Stimulated activated memory B cell treated with anti-CD40 and anti-IgM and Interleukin-4, amounts not matched to agents 10 μg/mL and 1 μg/mL and 100 μg/mL, for 72 hours (primary cell): ENCODE data around the gene OR2V2.
"Not testable (repeated sequence)": the region's sequence is repeated elsewhere in the genome, so short reads cannot be mapped to it uniquely, and the experiment has no call there.

ENCODE experiments used
- ATAC-seq: fragments of 150-1000 bp; cut with Tn5 transposase; 2 replicates; pipeline ENCODE4 v1.10.0; 2021
- H3K27ac Mint-ChIP-seq: one replicate; pipeline ENCODE4 v1.8.0; 2022; ENCODE audit warnings: mild to moderate bottlenecking, mixed read lengths
- H3K27me3 Mint-ChIP-seq: one replicate; pipeline ENCODE4 v1.8.0; 2022; ENCODE audit warnings: mixed read lengths
- H3K36me3 Mint-ChIP-seq: one replicate; pipeline ENCODE4 v1.8.0; 2022; ENCODE audit warnings: mixed read lengths
- H3K4me1 Mint-ChIP-seq: one replicate; pipeline ENCODE4 v1.8.0; 2022; ENCODE audit warnings: mixed read lengths
- H3K4me3 Mint-ChIP-seq: one replicate; pipeline ENCODE4 v1.8.0; 2022; ENCODE audit warnings: mild to moderate bottlenecking, moderate library complexity, mixed read lengths
- H3K9me3 Mint-ChIP-seq: one replicate; pipeline ENCODE4 v1.8.0; 2022; ENCODE audit warnings: mixed read lengths

The OR2V2 gene

DNA sequence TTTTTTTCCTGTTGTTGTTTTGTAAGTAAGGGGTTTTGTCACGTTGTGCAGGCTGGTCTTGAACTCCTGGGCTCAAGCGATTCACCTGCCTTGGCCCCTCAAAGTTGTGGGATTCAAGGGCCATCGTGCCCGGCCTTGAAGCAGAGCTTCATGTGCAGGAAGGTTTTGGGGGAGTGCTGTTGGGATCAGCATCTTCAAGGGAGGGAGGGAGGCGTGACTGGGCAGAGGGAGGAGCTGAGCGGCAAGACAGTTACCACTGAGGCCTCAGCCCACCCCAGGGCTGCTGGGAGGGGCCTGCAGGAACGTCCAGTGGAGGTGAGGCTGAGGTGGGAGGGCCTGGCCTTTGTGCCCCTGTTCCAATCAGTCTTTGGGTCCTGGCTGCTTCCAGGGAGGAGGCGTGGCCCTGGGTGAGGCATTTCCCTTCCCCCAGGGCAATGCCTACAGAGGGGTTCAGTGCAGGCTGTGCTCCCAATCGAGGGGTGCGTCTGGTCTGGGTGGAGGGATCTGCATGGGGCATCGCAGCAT lies 37.8 kb upstream of the OR2V2 start:
- Mint-ChIP-seq H3K27me3 (peaks cover 90% of the 10 kb centered on the region), H3K9me3 (peaks cover 3% of the 10 kb centered on the region), H3K36me3 (no peaks in the 10 kb centered on the region), H3K27ac (no peak overlapping the region), H3K4me3 (no peak overlapping the region), H3K4me1 (peaks cover 15% of the 10 kb centered on the region)
- ATAC-seq: no peak

GRCh38 chr5:181111010-181111409 lies 36.4 kb upstream of the OR2V2 start:
- Mint-ChIP-seq H3K27me3 (peaks cover 89% of the 10 kb centered on the region), H3K36me3 (no peaks in the 10 kb centered on the region), H3K4me3 (no peak overlapping the region), H3K4me1 (peaks cover 6% of the 10 kb centered on the region), H3K27ac (no peak overlapping the region), H3K9me3 (peaks cover 4% of the 10 kb centered on the region)
- ATAC-seq: no peak

- no peak overlapping the region for H3K27ac Mint-ChIP-seq
- no peak overlapping the region for H3K4me3 Mint-ChIP-seq
- H3K36me3 Mint-ChIP-seq: no peaks in the 10 kb centered on the region
- peaks cover 4% of the 10 kb centered on the region for H3K9me3 Mint-ChIP-seq
- no peak for ATAC-seq
- peaks cover 5% of the 10 kb centered on the region for H3K4me1 Mint-ChIP-seq
- peaks cover 90% of the 10 kb centered on the region for H3K27me3 Mint-ChIP-seq
Measured at GRCh38 chr5:181112476-181112875, 34.9 kb upstream of the OR2V2 start.

DNA sequence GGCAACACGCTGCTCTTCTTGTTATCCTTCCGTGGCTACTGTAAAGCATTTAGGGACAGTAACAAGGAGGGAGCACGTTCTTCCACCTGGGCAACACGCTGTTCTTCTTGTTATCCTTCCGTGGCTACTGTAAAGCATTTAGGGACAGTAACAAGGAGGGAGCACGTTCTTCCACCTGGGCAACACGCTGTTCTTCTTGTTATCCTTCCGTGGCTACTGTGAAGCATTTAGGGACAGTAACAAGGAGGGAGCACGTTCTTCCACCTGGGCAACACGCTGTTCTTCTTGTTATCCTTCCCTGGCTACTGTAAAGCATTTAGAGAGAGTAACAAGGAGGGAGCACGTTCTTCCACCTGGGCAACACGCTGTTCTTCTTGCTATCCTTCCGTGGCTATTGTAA lies 33.8 kb upstream of the OR2V2 start:
- H3K9me3 Mint-ChIP-seq, ATAC-seq: not testable (repeated sequence)

GRCh38 chr5:181114284-181114843 lies 33.0 kb upstream of the OR2V2 start:
- H3K27ac Mint-ChIP-seq: no peak overlapping the region
- no peaks in the 10 kb centered on the region for H3K36me3 Mint-ChIP-seq
- H3K4me1 Mint-ChIP-seq: peaks cover 5% of the 10 kb centered on the region
- no peak for ATAC-seq
- peaks cover 4% of the 10 kb centered on the region for H3K9me3 Mint-ChIP-seq
- no peak overlapping the region for H3K4me3 Mint-ChIP-seq
- peaks cover 90% of the 10 kb centered on the region for H3K27me3 Mint-ChIP-seq

More for the DNA sequence above, 33.8 kb upstream of the OR2V2 start:
- H3K27ac Mint-ChIP-seq, H3K36me3 Mint-ChIP-seq, H3K4me3 Mint-ChIP-seq, H3K4me1 Mint-ChIP-seq: not testable (repeated sequence)
- H3K27me3 Mint-ChIP-seq: peaks cover 90% of the 10 kb centered on the region

DNA sequence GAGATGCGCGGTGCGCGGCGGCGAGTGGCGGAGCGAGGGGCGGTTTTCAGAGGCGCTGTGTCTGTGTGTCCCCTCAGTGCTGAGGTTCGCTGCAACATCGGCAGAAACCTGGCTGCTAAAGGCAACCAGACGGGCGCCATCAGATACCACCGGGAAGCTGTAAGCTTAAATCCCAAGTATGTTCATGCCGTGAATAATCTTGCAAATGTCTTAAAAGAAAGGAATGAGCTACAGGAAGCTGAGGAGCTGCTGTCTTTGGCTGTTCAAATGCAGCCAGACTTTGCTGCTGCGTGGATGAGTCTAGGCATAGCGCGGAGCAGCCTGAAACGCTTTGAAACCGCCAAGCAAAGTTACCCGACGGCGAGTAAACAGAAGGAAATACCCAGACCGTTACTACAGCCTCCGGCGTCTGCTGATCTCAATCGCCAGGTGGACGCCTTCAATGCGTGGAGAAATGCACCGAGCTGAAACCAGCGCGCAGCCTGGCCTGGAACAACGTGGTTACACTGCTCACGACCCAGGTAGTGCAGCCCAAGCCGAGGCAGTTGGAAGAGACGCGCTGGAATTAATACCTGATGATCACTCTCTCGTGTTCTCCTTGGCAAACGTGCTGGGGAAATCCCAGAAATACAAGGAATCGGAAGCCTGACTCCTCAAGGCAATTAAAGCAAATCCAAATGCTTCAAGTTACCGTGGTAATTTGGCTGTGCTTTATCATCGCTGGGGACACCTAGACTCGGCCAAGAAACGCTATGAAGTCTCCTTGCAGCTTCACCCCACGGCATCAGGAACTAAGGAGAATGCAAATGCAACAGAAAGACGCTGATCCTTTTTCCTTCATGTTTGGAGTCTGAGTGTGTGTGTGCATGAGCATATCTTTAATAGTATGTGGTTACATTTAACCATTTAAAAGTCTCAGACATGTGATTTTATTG lies 32.3 kb upstream of the OR2V2 start:
- peaks cover 4% of the 10 kb centered on the region for H3K9me3 Mint-ChIP-seq
- H3K4me3 Mint-ChIP-seq: no peak overlapping the region
- no peak overlapping the region for H3K27ac Mint-ChIP-seq
- no peaks in the 10 kb centered on the region for H3K36me3 Mint-ChIP-seq
- no peak for ATAC-seq
- peaks cover 90% of the 10 kb centered on the region for H3K27me3 Mint-ChIP-seq
- peaks cover 5% of the 10 kb centered on the region for H3K4me1 Mint-ChIP-seq

GRCh38 chr5:181118369-181118768 lies 29.0 kb upstream of the OR2V2 start:
- Mint-ChIP-seq H3K27me3 (peaks cover 87% of the 10 kb centered on the region), H3K4me1 (peaks cover 5% of the 10 kb centered on the region), H3K36me3 (no peaks in the 10 kb centered on the region), H3K9me3 (peaks cover 4% of the 10 kb centered on the region), H3K27ac (no peak overlapping the region), H3K4me3 (no peak overlapping the region)
- no peak for ATAC-seq

DNA sequence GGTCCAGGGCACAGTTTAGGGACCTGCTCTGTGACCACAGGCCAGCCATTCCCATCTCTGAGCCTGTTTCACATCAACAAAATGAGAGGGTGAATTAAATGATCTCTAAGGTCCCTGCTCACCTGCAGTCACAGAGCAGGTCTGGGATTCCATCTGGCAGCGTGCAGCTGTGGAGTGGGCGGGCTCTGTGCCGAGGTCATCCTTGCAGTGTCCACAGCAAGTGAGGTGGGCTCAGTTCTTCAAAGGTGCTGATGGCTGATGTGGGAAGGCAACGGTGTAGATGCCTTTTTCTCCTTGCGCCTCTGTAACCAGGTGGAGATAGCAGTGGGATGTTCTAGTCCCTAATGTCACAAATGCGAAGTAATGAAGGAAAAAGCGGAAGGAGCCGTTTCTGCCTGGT lies 28.3 kb upstream of the OR2V2 start:
- Mint-ChIP-seq H3K27me3 (peaks cover 86% of the 10 kb centered on the region), H3K9me3 (peaks cover 4% of the 10 kb centered on the region), H3K27ac (no peak overlapping the region), H3K36me3 (no peaks in the 10 kb centered on the region), H3K4me1 (peaks cover 5% of the 10 kb centered on the region), H3K4me3 (no peak overlapping the region)
- no peak for ATAC-seq

GRCh38 chr5:181120306-181120705 lies 27.1 kb upstream of the OR2V2 start:
- Mint-ChIP-seq H3K4me3 (no peak overlapping the region), H3K27me3 (peaks cover 86% of the 10 kb centered on the region), H3K9me3 (peaks cover 2% of the 10 kb centered on the region), H3K36me3 (no peaks in the 10 kb centered on the region), H3K4me1 (no peaks in the 10 kb centered on the region), H3K27ac (no peak overlapping the region)
- ATAC-seq: no peak

- Mint-ChIP-seq H3K27me3 (peaks cover 85% of the 10 kb centered on the region), H3K27ac (no peak overlapping the region), H3K4me3 (no peak overlapping the region), H3K4me1 (no peaks in the 10 kb centered on the region), H3K36me3 (no peaks in the 10 kb centered on the region), H3K9me3 (peaks cover 2% of the 10 kb centered on the region)
- no peak for ATAC-seq
Measured at GRCh38 chr5:181120761-181121160, 26.6 kb upstream of the OR2V2 start.

DNA sequence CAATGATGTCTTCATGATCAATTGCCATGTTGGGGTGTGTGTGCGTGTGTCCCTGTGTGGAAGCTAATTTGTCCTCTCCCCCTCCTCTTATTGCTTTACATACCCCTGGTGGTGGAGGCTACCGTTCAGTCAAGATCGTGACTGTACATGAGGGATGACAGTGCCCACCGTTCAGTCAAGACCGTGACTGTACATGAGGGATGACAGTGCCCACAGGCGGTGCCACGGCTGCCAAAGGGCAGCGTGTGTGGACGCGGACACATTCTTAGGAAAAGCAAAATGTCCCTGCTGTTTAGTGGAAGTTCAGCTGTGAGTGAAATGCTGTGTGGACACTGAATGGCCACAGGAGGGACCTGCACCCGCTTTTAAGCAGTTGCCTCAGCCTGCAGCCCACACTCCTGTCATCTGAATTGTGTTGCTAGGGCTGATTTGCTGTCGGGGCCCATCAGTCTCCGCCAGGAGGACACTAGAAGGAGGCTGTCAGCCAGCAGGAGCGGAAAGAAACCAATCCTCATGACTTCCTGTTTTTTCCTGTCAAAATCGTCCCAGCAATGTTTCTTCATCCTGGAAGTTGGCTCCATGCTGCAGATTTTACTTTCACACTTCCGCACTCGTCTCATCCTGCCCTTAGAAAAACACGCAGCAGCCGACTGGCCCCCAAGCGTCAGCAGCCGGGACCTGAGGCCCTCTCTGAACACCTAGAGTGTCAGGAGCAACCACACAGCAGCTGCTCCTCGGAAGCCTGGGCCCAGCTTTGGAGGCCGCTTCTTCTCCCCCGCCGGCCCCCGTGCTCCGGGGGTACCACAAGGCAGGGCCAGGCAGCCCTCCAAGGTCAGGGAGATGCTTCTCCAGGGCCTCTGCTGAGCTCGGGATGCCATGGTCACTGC lies 25.5 kb upstream of the OR2V2 start:
- no peak for ATAC-seq
- no peaks in the 10 kb centered on the region for H3K4me1 Mint-ChIP-seq
- peaks cover 87% of the 10 kb centered on the region for H3K27me3 Mint-ChIP-seq
- H3K36me3 Mint-ChIP-seq: no peaks in the 10 kb centered on the region
- no peak overlapping the region for H3K27ac Mint-ChIP-seq
- peaks cover 2% of the 10 kb centered on the region for H3K9me3 Mint-ChIP-seq
- no peak overlapping the region for H3K4me3 Mint-ChIP-seq

DNA sequence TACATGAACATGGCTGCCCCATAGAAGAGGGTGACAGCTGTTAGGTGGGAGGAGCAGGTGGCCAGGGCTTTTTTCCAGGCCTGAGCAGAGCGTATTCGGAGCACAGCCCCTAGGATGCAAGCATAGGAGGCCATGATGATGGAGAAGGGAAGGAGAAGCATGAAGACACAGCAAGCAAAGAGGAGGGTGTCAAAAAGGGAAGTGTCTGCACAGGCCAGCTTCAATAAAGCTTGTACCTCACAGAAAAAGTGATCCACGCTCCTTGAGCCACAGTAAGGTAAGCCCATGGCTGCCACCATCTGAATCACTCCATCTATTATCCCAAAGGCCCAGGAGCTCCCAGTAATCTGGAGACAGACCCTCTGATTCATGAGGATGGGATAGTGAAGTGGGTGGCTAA lies 22.9 kb upstream of the OR2V2 start:
- no peak overlapping the region for H3K27ac Mint-ChIP-seq
- peaks cover 6% of the 10 kb centered on the region for H3K4me1 Mint-ChIP-seq
- peaks cover 87% of the 10 kb centered on the region for H3K27me3 Mint-ChIP-seq
- no peaks in the 10 kb centered on the region for H3K36me3 Mint-ChIP-seq
- H3K9me3 Mint-ChIP-seq: peaks cover 2% of the 10 kb centered on the region
- no peak overlapping the region for H3K4me3 Mint-ChIP-seq
- ATAC-seq: no peak

GRCh38 chr5:181126841-181127240 lies 20.5 kb upstream of the OR2V2 start:
- Mint-ChIP-seq H3K4me1 (peaks cover 6% of the 10 kb centered on the region), H3K9me3 (peaks cover 2% of the 10 kb centered on the region), H3K4me3 (no peak overlapping the region), H3K27ac (no peak overlapping the region), H3K27me3 (peaks cover 87% of the 10 kb centered on the region), H3K36me3 (no peaks in the 10 kb centered on the region)
- no peak for ATAC-seq

DNA sequence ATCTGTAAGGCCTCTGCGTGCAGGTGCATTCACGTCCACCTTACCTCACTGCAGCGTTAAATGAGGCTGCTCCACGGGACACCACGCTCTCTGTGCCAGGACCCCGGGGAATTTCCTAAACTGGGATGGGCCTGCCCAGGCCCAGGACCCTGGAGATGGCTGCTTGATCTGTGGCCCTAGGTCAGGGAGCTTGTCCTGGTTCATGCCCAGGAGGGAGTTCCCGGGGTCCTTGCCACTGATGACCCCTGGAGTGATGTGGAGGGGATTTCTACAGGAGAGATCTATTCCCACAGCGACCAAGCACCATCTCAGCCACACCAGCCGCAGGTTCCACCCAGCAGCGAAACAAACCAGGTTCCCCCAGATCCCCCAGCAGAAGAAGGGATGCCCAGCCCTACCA lies 19.9 kb upstream of the OR2V2 start:
- no peak for ATAC-seq
- H3K36me3 Mint-ChIP-seq: no peaks in the 10 kb centered on the region
- peaks cover 82% of the 10 kb centered on the region for H3K27me3 Mint-ChIP-seq

More for the DNA sequence above, 19.9 kb upstream of the OR2V2 start:
- peaks cover 2% of the 10 kb centered on the region for H3K9me3 Mint-ChIP-seq
- peaks cover 6% of the 10 kb centered on the region for H3K4me1 Mint-ChIP-seq
- H3K27ac Mint-ChIP-seq: no peak overlapping the region
- H3K4me3 Mint-ChIP-seq: no peak overlapping the region
